ENCODE results near the gene PTPRD. TPM values are rescaled to one million over a fixed set of nuclear protein-coding genes. Genes with fewer than 3 reads are reported as not detected.

The PTPRD gene
- total RNA-seq, 4 donors from 2014 or later = 0.72 to 8.0 (median 3.0) TPM

DNA sequence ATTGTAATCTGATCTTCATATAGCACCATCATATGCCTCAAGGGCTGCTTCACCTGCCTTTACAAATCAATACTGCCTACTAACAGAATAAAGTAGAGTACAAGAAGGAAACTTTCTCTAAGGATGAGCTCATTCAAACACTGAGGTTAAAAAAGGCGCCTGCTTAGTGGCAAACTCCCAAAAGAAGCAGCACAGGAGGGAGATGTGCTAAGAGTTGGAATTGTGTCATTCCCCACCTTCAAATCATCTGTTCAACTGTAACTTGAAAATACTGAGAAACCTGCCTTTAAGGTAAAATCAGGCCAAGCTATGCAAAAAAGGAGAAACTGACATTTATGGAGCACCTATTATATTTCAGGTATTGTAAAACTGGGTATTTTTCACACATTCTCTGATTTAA is 560.6 kb downstream of the PTPRD start:
- intact Hi-C loops (cut with DNase I; ENCODE audit: low total_unique reads) = no loop called here
- no peak overlapping the region for H3K4me3 ChIP-seq (ENCODE audit: low read depth, poor library complexity, severe bottlenecking)
- WGBS, 2 donors = 77 to 85% methylated on average over 1 of the region's 1 CpG

DNA sequence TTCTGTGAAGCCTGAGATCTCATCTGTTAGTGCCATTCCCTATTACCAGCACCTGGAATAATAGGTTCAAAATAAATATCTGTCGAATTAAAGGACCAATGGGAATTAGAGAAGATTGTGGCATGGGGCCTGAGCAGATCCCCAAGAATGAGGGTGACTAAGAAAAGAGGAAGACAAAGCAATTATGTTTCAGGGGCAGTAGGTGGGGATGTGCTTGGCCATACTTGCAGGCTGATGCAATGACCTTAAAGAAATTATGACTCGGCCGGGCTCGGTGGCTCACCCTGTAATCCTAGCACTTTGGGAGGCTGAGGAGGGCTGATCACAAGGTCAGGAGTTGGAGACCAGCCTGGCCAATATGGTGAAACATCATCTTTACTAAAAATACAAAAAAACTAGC is 562.8 kb downstream of the PTPRD start:
- intact Hi-C loops (cut with DNase I; ENCODE audit: low total_unique reads) = no loop called here
- DNase-seq (ENCODE audit: low spot score in 2 of 2) = no peak
- TF ChIP-seq POLR2A (IDR thresholded peaks at IDR 0.05) = no peak
- TF ChIP-seq, protein P1, sequence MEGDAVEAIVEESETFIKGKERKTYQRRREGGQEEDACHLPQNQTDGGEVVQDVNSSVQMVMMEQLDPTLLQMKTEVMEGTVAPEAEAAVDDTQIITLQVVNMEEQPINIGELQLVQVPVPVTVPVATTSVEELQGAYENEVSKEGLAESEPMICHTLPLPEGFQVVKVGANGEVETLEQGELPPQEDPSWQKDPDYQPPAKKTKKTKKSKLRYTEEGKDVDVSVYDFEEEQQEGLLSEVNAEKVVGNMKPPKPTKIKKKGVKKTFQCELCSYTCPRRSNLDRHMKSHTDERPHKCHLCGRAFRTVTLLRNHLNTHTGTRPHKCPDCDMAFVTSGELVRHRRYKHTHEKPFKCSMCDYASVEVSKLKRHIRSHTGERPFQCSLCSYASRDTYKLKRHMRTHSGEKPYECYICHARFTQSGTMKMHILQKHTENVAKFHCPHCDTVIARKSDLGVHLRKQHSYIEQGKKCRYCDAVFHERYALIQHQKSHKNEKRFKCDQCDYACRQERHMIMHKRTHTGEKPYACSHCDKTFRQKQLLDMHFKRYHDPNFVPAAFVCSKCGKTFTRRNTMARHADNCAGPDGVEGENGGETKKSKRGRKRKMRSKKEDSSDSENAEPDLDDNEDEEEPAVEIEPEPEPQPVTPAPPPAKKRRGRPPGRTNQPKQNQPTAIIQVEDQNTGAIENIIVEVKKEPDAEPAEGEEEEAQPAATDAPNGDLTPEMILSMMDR (IDR thresholded peaks at IDR 0.05) = no peak
- H3K4me3 ChIP-seq (ENCODE audit: low read depth, poor library complexity, severe bottlenecking) = no peak overlapping the region
- 77 to 84% methylated on average over 4 of the region's 4 CpGs for WGBS, 2 donors

More for the DNA sequence above, 560.6 kb downstream of the PTPRD start:
- TF ChIP-seq, protein P1 (IDR thresholded peaks at IDR 0.05) = no peak
- TF ChIP-seq POLR2A (IDR thresholded peaks at IDR 0.05) = no peak
- DNase-seq (ENCODE audit: low spot score in 2 of 2) = no peak

DNA sequence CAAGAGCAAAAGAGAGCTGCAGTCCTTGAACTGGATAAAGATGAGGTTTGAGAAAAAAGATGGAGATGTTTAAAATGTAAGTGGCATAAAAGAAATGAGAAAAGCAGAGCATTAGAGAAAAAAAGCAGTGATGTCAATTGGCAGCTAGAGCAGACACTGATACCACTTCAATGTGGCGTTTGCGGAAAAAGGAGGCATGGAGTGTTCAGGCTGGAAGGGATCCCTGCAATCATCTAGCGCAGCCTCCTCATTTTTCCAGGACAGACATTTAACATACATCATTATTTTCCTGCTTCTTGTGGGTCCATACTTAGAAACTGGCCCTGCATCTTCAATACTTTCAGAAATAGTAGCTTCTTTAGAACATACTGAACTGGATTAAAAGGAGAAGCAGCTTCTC is 563.8 kb downstream of the PTPRD start:
- intact Hi-C loops (cut with DNase I; ENCODE audit: low total_unique reads) = no loop called here
- DNase-seq (ENCODE audit: low spot score in 2 of 2) = no peak
- H3K4me3 ChIP-seq (ENCODE audit: low read depth, poor library complexity, severe bottlenecking) = no peak overlapping the region
- TF ChIP-seq POLR2A (IDR thresholded peaks at IDR 0.05) = no peak
- 88 to 95% methylated on average over 3 of the region's 3 CpGs for WGBS, 2 donors

DNA sequence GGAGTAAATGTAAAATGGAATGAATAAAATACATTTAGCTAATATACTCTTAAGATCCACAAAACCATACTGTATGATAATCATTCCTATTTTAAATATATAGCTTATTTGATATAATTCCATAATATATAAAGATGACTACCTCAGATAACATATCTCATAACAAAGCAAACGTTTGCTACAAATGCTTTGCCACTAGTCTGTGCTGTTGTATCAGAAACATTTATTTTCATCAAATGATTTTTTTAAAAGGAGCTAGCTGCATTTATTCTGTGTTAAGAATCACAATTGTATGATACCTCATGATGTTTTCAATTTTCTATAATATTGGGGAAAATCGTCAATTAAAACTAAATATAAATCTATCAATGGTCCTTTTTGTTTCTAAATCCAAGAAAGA is 567.2 kb downstream of the PTPRD start:
- no peak for DNase-seq (ENCODE audit: low spot score in 2 of 2)
- intact Hi-C loops (cut with DNase I; ENCODE audit: low total_unique reads) = no loop called here
- no peak for TF ChIP-seq POLR2A (IDR thresholded peaks at IDR 0.05)
- TF ChIP-seq, protein P1 (IDR thresholded peaks at IDR 0.05) = no peak
- WGBS, 2 donors = 15 to 24% methylated on average over 2 of the region's 2 CpGs
- no peak overlapping the region for H3K4me3 ChIP-seq (ENCODE audit: low read depth, poor library complexity, severe bottlenecking)

DNA sequence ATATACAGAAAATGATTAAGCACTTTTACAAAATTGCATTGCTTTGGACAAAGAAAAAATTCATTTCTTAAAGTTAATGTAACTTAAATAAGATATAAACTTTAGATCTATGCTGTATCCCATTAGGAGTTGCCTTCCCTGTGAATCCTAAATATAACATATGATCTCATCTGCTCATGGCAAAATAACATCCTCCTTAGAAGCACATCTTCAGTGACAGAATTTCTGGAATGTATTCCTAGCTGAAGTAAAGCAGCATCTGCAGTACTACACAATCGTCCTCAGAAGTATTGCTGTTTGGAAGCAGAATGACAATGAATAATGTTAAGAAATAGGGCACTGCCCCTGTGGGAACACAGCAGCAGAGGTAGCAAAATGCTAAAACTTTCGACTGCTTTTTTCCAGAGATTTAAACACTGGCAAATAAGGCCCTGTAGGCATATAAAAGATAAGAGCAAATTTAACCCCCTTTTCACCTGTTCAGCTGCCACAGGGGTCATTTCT is 571.0 kb downstream of the PTPRD start:
- no peak for DNase-seq (ENCODE audit: low spot score in 2 of 2)
- intact Hi-C loops (cut with DNase I; ENCODE audit: low total_unique reads) = no loop called here
- TF ChIP-seq, protein P1 (IDR thresholded peaks at IDR 0.05) = no peak
- no peak for TF ChIP-seq POLR2A (IDR thresholded peaks at IDR 0.05)
- no peak overlapping the region for H3K4me3 ChIP-seq (ENCODE audit: low read depth, poor library complexity, severe bottlenecking)
- 22 to 26% methylated on average over 2 of the region's 2 CpGs for WGBS, 2 donors

DNA sequence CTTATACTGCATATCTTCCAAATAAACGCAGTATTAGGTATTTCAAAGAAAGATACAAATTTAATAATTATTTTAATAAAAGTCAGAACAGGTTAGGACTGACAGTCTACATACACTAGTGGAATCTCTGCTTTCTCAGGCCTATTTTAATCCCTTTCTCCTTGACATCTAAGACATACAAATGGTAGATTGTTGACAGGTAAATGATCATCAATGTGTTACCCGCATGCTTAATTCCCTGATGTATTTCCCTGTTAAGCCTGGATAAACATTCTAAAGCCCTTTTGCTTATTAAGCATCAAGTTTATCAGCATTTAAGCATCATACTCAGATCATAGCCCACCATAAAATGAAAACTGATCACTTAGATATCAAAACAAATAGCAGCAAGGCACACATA is 576.7 kb downstream of the PTPRD start:
- DNase-seq (ENCODE audit: low spot score in 2 of 2) = no peak
- 88 to 91% methylated on average over 2 of the region's 2 CpGs for WGBS, 2 donors
- intact Hi-C loops (cut with DNase I; ENCODE audit: low total_unique reads) = no loop called here

More for the DNA sequence above, 576.7 kb downstream of the PTPRD start:
- TF ChIP-seq, protein P1 (IDR thresholded peaks at IDR 0.05) = no peak
- TF ChIP-seq POLR2A (IDR thresholded peaks at IDR 0.05) = no peak
- H3K4me3 ChIP-seq (ENCODE audit: low read depth, poor library complexity, severe bottlenecking) = no peak overlapping the region
